Mesothelial cell of epicardium (in vitro differentiated cells): ENCODE results near the gene CFAP58. TPM values are rescaled to one million over a fixed set of nuclear protein-coding genes. Genes with fewer than 3 reads are reported as not detected.
A peak's percentile ranks its signal among the peaks of the same experiment; 100 is the strongest.

Source experiments
- DNase-seq, 2 experiments: peaks; one replicate each; pipeline ENCODE4 v3.0.0; 2021; ENCODE audit warnings: low spot score in 2 of 2; ENCODE audit not compliant: unreplicated experiment in 2 of 2
- H3K27ac Mint-ChIP-seq: 2 replicates; pipeline ENCODE4 v1.8.0; 2021; ENCODE audit warnings: mixed read lengths
- H3K27me3 Mint-ChIP-seq: 2 replicates; pipeline ENCODE4 v1.8.0; 2021; ENCODE audit warnings: low read depth, mixed read lengths
- H3K36me3 Mint-ChIP-seq: 2 replicates; pipeline ENCODE4 v1.8.0; 2021; ENCODE audit warnings: mixed read lengths
- H3K4me1 Mint-ChIP-seq: 2 replicates; pipeline ENCODE4 v1.8.0; 2021; ENCODE audit warnings: mixed read lengths
- H3K4me3 Mint-ChIP-seq: 2 replicates; pipeline ENCODE4 v1.8.0; 2021; ENCODE audit warnings: mild to moderate bottlenecking, moderate library complexity, mixed read lengths
- H3K9me3 Mint-ChIP-seq: 2 replicates; pipeline ENCODE4 v1.8.0; 2021; ENCODE audit warnings: mixed read lengths
- total RNA-seq: library from RNA; stranded (reverse); gene quantifications from 3 replicates; pipeline ENCODE4 v1.2.1, GENCODE V29; 2021
- TF ChIP-seq, protein P1 (sequence below): fragments of 200-600 bp; sonication (generic); IDR thresholded peaks from one replicate; pipeline ENCODE4 v1.5.0; 2021; ENCODE audit warnings: antibody characterized with exemption; ENCODE audit not compliant: unreplicated experiment

CFAP58 gene
- total RNA-seq, 1 donor from 2014 or later = 0.58 TPM

DNA sequence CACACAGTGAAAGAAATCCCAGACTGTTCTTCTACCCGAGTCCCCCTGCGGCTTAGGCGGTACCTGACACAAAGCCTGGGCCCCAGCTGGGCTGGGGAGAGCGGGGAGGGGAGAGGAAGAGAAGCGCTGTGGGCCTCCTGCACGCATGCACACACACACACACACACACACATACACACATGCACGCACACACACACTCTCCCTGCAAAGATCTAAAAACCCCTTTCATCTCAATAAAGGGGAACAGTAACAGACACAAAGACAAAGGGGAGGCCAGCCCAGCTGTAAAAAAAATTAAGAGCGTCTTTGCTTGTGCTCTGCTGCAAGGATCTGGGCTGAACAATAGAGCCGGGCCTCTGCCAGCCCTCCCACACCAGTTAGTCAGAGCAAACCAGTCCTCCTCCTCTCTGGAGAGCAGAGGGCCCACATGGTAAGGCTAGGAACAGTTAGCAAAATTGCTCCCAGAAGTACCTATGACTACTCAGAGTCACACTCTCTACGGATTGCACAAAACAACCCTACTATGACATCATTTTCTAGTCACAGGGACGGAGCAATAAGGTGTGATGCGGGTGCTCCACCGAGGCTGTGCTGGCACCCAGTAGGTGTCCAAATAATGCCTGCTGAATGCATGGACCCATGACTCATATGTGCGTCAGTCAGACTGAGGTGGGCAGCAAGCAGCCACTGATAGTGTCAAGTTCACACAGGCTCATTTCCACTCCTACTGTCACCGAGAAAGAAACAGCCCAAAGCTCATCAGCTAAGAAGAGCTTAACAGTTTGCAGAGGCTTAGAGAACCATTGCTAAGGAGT is 24.5 kb upstream of the CFAP58 start:
- H3K27ac Mint-ChIP-seq = peak overlapping the region; percentile 93
- peak in 1 of 2 experiments; percentile 50 for DNase-seq
- H3K9me3 Mint-ChIP-seq = no peaks in the 10 kb centered on the region
- TF ChIP-seq, protein P1, sequence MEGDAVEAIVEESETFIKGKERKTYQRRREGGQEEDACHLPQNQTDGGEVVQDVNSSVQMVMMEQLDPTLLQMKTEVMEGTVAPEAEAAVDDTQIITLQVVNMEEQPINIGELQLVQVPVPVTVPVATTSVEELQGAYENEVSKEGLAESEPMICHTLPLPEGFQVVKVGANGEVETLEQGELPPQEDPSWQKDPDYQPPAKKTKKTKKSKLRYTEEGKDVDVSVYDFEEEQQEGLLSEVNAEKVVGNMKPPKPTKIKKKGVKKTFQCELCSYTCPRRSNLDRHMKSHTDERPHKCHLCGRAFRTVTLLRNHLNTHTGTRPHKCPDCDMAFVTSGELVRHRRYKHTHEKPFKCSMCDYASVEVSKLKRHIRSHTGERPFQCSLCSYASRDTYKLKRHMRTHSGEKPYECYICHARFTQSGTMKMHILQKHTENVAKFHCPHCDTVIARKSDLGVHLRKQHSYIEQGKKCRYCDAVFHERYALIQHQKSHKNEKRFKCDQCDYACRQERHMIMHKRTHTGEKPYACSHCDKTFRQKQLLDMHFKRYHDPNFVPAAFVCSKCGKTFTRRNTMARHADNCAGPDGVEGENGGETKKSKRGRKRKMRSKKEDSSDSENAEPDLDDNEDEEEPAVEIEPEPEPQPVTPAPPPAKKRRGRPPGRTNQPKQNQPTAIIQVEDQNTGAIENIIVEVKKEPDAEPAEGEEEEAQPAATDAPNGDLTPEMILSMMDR = no peak
- H3K36me3 Mint-ChIP-seq = peaks cover 3% of the 10 kb centered on the region
- H3K4me1 Mint-ChIP-seq = peaks cover 74% of the 10 kb centered on the region
- no peaks in the 10 kb centered on the region for H3K27me3 Mint-ChIP-seq
- H3K4me3 Mint-ChIP-seq = peak overlapping the region; percentile 63

DNA sequence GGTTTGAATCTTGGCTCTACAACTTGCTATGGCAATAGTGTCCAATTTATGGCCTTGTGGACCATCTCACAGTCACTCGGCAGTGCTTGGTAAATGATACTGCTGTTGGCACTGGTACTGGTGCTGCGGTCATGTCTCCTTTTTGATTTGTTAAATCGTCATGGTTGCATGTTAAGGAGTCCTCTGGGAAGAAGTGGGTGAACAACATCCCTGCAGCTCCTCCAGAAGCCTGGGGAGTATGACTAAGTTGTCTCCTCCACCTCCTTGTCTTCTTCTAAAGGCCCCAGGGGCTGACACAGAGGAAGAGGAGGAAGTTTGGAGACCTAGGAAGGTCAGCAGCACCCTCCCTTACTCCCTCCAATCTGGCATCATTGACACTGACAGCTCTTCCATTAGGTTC is 23.9 kb upstream of the CFAP58 start:
- Mint-ChIP-seq H3K4me1 (peaks cover 74% of the 10 kb centered on the region), H3K27me3 (no peaks in the 10 kb centered on the region), H3K9me3 (no peaks in the 10 kb centered on the region), H3K36me3 (peaks cover 3% of the 10 kb centered on the region), H3K4me3 (no peak overlapping the region), H3K27ac (peak overlapping the region; percentile 93)
- TF ChIP-seq, protein P1 = no peak
- DNase-seq = no peak

DNA sequence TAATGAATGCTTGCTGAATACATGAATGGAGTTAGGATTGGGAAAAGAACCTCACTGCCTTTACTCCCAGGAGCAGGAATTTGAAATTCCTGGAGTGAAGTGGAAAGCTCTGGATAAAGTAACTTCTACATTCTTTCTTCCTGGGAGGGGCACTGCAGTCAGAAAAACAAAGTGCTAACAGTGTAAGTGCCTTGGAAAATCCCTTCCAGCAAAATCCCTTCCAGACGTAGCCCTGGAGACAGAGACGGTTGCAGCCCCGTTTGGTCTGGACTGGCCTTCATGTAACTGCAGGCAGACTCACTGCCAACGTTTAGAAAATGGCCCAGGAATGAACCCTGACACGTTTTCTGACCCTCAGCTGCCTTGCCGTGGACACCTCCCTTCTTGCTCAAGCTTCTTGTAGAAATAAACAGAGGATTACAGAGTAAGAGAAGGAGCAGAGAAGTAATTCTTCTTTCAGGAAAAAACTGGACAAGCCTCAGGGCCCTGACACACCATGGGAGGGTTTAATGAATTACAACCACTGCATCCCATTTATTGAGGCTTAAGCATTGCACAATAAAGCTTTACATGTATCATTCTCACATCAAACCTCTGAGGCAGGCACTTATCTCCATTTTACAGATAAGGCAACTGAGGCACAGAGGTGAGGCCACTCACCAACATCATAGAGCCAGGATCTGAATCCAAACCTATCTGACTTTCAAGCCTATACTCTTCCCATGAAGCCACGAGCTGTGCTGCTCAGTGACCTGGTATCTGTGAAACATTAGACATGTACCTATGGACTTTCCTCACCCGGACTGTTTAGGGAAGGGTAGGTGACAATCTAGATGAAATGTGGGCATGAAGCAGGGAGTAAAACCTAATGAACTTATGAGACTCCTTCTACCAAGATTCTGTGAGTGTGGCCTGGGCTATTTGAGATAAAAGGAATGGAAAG is 23.2 kb upstream of the CFAP58 start:
- Mint-ChIP-seq H3K27me3 (no peaks in the 10 kb centered on the region), H3K27ac (peak overlapping the region; percentile 93), H3K4me3 (no peak overlapping the region), H3K36me3 (no peaks in the 10 kb centered on the region), H3K4me1 (peaks cover 74% of the 10 kb centered on the region), H3K9me3 (no peaks in the 10 kb centered on the region)
- no peak for DNase-seq
- TF ChIP-seq, protein P1 = no peak

DNA sequence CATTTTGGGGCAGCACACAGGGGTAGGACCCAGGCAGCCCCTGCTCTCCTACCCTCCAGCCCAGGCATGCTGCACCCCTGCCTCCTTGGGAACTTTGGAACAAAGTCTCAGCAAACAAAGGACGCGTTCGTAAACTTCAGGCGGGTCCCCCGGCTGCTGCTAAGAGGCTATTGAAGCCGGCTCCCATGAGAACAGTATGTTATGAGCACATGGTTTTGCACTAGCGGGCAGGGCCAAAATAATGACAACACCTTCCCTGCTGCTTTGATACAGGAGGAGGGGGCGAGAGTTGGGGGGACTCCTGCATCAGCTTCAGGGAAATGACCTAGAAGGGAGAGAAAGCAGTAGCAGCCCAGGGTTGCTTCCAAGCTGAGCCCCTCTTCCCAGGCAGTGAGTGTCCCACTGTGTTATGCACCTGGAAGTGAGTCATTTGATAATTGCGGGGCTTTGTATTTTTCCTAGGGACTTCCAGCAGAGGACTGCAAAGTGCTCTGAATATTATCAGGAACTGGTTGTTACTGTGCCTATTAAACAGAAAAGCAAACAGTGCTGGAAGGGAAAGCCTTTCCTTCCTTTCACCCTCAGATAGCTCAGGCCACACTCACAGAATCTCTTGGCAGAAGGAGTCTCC is 22.3 kb upstream of the CFAP58 start:
- peaks cover 74% of the 10 kb centered on the region for H3K4me1 Mint-ChIP-seq
- DNase-seq = no peak
- H3K9me3 Mint-ChIP-seq = no peaks in the 10 kb centered on the region
- no peaks in the 10 kb centered on the region for H3K27me3 Mint-ChIP-seq
- TF ChIP-seq, protein P1 = no peak
- peak overlapping the region; percentile 93 for H3K27ac Mint-ChIP-seq
- H3K4me3 Mint-ChIP-seq = no peak overlapping the region
- H3K36me3 Mint-ChIP-seq = no peaks in the 10 kb centered on the region

DNA sequence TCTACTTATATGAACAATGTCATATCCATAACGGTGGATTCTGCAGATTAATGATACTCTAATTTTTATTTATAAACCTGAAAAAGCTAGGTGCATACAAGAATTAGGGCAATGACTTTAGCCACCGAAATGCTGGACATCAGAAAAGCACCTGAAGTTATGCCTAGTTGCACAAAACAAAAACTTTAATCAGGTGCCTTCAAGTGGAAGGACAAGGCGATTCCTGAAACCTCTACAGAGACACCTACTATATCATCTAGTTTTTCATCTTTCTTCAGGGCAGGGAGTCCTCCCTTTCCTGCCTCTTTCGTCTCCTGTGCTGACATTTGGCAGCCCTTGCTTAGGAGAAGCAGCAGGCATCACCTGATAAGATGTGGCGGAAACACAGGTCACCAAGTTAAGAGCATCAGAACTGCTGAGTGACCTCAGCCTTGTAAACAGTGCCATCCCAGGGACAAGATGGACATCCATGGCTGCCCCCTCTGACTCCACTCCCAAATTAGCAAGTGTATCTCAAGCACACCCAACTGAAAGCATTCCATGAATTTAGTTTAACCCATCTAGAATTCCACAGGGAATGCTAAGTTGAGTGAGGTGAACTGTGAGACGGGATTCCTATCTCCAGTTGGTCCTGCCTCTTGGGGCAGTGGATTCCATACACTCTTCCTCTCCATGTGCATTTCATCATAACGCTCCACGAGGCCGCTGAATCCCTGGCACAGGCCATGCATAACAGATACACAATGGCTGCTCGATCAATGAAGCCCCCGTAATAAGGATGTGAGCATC is 21.2 kb upstream of the CFAP58 start:
- Mint-ChIP-seq H3K4me1 (peaks cover 70% of the 10 kb centered on the region), H3K4me3 (no peak overlapping the region), H3K27me3 (no peaks in the 10 kb centered on the region), H3K36me3 (no peaks in the 10 kb centered on the region), H3K27ac (peak overlapping the region; percentile 93), H3K9me3 (no peaks in the 10 kb centered on the region)
- TF ChIP-seq, protein P1 = no peak
- DNase-seq = no peak
